Caki2 (cell line): ENCODE measurements around the gene ILDR1. TPM values are rescaled to one million over a fixed set of nuclear protein-coding genes. Genes with fewer than 3 reads are reported as not detected.
"Not testable (repeated sequence)": the region's sequence is repeated elsewhere in the genome, so short reads cannot be mapped to it uniquely, and the experiment has no call there.

ENCODE experiments used
- DNase-seq: peaks from one replicate; pipeline ENCODE4 v3.0.0-alpha.2; 2015; ENCODE audit warnings: low read depth
- in situ Hi-C: cut with HindIII; loops from 2 replicates; pipeline ENCODE4 v1.10.0; 2016; ENCODE audit warnings: low sequenced_read_pairs, low pct_unique_long_range_greater_than_20kb, mixed read lengths
- total RNA-seq: library from RNA; depleted of rRNA; stranded (reverse); fragments of >200 nt; shearing (Covaris generic); gene quantifications from 2 replicates; pipeline ENCODE4 v1.2.3, GENCODE V29; 2014; ENCODE audit warnings: low replicate concordance; rRNA removed

Gene ILDR1
- total RNA-seq, 1 experiment from 2014 or later: not detected

DNA sequence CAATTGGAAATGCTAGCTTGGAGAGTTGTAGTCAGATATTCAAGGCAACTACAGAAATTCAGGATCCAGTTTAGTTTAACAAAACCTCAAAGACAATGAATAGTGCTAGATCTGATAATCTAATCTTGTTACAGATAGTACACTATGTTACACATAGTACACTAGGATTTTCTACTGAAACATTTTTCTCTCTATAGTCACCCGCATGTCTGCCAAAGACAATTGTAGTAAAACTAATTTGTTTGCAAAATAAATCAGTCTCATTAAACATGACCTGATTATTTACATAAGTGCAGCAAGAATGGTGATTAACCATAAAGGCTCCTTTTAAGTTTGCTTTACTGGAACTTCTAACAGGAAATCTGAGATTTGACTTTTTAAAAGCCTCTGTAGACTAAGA, 52.0 kb downstream of the ILDR1 start:
- in situ Hi-C loops: no loop called here
- DNase-seq: no peak

DNA sequence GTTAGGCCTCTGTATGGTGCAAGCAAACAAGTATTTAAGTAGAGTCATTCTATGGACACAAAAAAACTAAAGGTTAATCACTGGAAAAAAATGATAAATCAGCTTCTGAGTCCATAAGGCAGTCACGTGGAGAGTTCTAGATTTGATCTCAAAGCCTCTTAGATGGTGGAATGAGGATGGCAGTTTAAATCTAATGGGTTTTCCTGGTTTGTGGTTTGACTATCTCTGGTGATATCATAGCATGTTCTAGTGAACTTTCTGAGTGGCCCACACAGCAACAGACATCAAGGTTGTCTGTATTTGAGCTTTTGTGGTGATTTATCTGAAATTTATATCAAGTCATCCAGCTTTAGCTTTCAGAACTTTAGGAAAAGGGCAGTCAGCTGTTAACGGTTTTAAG, 52.4 kb downstream of the ILDR1 start:
- no peak for DNase-seq
- in situ Hi-C loops: no loop called here

DNA sequence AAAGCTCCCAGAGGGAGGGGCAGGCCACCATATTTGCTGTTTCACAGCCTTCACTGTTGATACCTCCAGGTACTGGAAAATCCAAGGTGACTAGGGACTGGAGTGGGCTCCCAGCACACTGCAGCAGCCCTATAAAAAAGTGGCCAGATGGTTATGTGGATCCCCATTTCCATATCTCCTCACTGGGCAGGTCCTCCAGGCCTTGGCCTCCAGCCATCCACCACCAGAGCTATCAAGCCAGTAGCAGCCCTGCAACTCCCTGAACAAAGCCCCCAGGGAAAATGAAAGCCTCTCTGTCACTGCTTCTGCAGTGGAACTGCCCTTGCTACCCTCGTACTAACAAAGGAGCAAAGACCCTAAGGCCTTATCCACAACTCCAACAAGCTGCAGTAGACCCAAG, 58.4 kb downstream of the ILDR1 start:
- in situ Hi-C loops: no loop called here
- DNase-seq: no peak

DNA sequence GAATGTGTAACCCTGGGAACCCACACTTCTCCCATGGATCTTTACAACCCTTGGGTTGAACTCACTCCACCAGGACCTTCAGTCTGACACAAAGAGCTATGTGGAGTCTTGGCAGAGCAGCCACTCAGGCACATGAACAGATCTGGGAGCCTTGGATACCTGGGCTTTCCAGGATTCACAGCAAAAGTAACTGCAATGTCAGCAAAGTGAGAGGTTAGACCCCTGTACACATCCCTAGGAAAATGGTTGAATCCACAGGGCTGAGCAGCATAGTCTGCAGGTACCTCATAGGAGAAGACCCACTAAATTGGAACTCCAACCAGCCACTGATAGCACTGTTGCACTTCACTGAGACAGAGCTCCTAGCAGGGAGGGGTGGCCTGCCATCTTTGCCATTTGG, 59.6 kb downstream of the ILDR1 start:
- DNase-seq: no peak
- in situ Hi-C loops: no loop called here

DNA sequence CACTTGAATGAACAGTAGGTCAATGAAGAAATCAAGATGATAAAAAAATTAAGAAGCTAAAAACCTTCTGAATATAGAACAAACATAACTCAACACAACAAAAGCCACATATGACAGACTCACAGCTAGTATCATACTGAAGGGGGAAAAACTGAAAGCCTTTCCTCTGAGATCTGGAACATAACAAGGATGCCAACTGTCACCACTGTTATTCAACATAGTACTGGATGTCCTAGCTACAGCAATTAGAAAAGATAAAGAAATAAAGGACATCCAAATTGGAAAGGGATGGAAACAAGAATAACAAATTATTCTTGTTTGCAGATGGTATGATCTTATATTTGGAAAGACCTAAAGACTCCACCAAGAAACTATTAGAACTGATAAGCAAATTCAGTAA, 60.8 kb downstream of the ILDR1 start:
- in situ Hi-C loops: no loop called here
- DNase-seq: no peak

DNA sequence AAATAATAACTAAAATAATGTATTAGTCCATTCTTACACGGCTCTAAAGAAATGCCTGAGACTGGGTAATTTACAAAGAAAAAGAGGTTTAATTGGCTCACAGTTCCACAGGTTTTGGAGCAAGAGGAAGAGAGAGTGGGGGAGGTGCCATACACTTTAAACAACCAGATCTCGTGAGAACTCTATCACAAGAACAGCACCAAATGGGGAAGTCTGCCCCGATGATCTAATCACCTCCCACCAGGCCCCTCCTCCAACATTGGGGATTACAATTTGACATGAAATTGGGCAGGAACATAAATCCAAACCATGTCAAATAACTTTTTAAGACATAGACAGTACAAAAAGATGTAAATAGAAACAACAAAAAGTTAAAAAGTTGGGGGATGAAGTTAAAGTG, 63.2 kb downstream of the ILDR1 start:
- in situ Hi-C loops: no loop called here
- DNase-seq: no peak

DNA sequence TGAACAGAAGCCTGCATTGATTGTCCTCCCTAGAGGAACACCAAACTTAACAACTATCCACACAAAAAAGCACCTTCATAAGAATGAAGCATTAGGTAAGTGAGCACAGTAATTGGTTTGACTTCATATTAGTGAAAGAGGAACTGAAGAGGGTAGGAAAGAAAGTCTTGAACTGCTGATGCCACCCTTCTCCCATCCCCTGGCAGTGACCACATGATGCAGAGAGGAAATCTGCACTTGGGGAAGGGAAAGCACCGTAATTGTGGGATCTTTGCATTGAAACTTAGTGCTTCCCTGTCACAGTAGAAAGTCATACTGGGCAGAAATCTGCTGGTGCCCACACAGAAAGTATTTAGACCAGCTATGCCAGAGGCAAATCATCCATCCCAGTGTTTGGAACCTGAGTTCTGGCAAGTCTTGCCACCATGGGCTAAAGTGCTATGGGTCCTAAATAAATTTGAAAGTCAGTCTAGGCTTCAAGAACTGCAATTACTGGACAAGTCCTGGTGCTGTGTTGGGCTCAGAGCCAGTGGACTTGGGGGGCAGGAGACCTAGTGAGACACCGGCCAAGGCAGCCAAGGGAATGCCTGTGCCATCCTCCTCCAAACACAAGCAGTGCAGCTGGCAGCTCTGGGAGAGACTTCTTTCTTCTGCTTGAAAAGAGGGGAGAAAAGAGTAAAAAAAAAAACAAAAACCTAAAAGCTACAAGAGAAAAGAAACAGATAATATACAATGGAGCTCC, 64.2 kb downstream of the ILDR1 start:
- no peak for DNase-seq
- in situ Hi-C loops: no loop called here

DNA sequence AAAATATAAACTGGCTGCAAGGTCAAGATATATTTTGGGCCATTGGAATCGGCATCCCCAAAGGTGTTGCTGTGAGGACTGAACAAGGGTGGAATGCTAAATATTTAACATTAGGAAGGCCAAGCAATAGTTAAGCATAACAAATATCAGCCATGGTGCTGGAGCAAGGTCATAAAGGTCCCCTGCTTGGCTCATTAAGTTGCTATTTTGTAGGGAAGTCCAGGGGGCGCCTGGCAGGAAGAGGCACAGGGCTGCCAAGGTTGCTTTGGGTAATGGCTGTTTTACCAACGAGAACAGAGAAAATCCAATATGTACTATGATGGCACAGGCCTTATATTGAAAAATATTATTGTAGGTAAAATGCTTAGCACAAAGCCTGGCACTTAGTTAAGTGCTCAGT, 65.7 kb downstream of the ILDR1 start:
- no peak for DNase-seq
- in situ Hi-C loops: no loop called here

DNA sequence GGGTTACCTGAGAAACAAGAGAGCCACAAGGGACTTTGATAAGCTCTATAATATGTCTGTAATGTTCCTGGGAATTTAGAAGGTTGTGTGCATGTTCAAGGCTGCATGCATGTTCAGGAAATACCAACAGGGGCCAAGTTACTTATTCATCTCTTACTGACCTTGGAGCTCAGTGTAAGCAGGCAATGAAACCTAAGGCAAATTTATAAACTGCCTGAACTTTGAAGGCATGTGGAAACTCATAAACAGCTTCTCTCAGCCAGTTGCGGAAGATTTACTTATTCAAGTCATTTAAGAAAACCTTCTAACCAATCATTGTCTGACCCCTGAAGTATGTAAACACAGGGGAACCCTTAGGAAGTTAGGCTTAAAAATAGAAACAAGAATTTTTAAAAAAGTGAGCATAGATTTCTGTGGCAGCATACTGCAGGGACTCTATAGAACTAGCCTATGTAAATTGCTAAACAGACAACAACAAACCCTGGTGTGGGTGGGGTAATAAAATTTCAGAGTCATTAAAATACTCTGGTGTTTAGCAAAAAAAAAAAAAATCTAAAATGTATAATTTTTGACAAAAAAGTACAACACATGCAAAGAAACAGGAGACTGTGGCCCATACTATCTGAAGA, 70.6 kb downstream of the ILDR1 start:
- in situ Hi-C loops: no loop called here
- DNase-seq: no peak

DNA sequence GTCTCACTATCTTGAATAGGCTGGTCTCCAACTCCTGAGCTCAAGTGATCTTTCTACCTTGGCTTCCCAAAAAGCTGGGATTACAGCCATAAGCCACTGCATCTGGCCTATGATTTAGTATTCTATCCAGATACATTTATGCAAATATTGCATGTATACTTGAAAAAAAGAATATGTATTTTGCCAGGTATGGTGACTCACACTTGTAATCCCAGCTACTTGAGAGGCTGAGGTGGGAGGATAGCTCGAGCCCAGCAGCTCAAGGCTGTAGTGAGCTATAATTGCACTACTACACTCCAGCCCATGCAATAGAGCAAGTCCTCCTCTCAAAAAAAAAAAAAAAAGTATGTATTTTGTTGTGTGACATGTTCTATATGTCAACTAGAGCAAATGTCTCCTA, 73.4 kb downstream of the ILDR1 start:
- in situ Hi-C loops: no loop called here
- no peak for DNase-seq

DNA sequence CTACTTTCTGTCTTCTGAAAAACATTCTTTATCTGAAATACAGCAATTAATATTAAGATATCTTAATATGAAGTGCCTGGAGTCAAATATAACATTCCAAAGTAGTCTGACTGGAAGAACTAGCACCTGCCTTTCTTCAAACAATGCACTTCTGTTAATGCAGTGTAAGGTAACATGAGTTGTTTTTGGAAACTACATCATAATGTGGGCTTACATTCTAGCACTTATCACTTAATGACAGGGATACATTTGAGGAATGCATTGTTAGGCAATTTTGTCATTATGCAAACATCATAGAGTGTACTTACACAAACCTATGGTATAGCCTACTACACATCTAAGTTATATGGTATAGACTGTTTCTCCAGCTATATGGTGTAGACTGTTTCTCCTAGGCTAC, 78.6 kb downstream of the ILDR1 start:
- in situ Hi-C loops: no loop called here
- DNase-seq: no peak

DNA sequence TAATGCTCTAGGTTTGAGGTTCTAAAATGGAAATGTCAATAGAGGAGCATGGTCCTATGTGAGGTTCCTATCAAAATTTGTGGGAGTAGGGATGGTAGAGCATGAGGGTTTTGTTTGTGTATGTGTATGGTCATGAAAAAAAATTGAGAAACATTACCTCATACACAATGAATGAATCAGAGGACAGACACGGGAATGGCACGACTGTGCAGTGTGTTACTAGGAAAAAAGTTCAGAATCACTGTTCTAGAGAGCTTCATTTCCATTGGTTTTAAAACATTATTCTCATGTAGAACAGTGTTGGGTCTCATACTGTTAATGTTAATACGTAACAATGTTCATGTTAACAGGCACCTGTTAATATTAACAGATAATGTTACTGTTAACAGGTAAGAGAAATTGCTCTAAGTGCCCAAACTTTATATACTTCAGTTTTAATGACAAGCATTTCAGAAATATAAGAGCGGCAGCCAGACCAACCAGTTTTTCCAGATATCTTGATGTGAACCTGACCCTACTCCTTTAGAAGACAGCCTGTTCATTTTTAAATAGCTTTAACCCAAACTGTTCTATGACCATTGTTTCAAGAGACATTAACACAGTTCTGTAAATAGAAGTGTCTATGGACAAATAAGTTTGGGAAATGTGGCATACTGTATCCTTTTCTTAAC, 79.8 kb downstream of the ILDR1 start:
- in situ Hi-C loops: no loop called here
- no peak for DNase-seq

DNA sequence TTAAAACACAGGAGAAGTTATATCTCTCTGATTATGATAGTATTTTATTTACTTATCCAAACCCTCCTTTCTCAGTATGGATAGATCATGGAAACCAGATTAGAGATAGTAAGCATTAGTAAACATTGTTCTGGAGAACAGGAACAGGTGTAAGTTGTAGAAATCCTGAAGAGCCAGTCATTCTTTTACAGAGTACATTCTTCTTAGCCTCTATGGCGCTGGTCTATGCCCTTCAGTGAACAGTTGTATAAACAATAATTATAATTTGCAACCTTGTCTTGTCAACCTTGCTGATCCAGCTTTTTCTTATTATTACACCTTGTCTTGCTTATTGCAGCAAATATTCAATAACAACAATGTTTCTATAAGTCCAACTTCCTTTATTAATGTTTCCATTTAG, 80.5 kb downstream of the ILDR1 start:
- in situ Hi-C loops: no loop called here
- no peak for DNase-seq

DNA sequence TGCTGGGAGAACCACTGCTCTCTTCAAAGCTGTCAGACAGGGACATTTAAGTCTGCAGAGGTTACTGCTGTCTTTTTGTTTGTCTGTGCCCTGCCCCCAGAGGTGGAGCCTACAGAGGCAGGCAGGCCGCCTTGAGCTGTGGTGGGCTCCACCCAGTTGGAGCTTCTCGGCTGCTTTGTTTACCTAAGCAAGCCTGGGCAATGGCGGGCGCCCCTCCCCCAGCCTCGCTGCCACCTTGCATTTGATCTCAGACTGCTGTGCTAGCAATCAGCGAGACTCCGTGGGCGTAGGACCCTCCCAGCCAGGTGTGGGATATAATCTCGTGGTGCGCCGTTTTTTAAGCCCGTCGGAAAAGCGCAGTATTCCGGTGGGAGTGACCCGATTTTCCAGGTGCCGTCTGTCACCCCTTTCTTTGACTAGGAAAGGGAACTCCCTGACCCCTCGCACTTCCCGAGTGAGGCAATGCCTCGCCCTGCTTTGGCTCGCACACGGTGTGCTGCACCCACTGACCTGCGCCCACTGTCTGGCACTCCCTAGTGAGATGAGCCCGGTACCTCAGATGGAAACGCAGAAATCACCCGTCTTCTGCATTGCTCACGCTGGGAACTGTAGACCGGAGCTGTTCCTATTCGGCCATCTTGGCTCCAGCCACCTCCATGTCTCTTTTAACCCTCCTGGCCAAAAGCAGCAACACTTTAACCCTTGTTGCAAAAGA, 83.7 kb downstream of the ILDR1 start:
- DNase-seq, in situ Hi-C loops: not testable (repeated sequence)

Other genes with a start within 250 kb of the ILDR1 start
- gene IQCB1, start 187.2 kb downstream of the ILDR1 start, total RNA-seq: 6.0 and 13.6 TPM in 2 replicates
- 0.88 TPM in 1 of 2 replicates, not detected in the other for gene EAF2, start 187.0 kb downstream of the ILDR1 start, total RNA-seq
- gene SLC15A2, start 127.8 kb downstream of the ILDR1 start, total RNA-seq: not detected in 2 replicates
- not detected in 2 replicates for gene CD86, start 33.1 kb upstream of the ILDR1 start, total RNA-seq
- gene CASR, start 161.4 kb upstream of the ILDR1 start, total RNA-seq: not detected in 2 replicates